Psoas muscle (tissue), 8 donors: ENCODE measurements around the gene ICOSLG. TPM values are rescaled to one million over a fixed set of nuclear protein-coding genes. Genes with fewer than 3 reads are reported as not detected.
"Not testable (repeated sequence)": the region's sequence is repeated elsewhere in the genome, so short reads cannot be mapped to it uniquely, and the experiment has no call there.

Experiments used
- ATAC-seq, 4 donors: fragments of 200-7000 bp; cut with Tn5 transposase; one replicate each; pipeline ENCODE4 v1.9.1; 2020; ENCODE audit warnings: moderate library complexity in 3 of 4, mild to moderate bottlenecking in 2 of 4
- DNase-seq, 2 donors: peaks; one replicate each; pipeline ENCODE4 v3.0.0-alpha.2; 2020
- H3K27ac ChIP-seq: fragments of 200-600 bp; one replicate; pipeline ENCODE4 v1.8.0; 2022
- H3K27me3 ChIP-seq, 3 donors: fragments of 200-600 bp in 1 of 3; one replicate each; pipeline versions ENCODE4 v1.6.1 to v1.8.0; 2013 to 2022; ENCODE audit warnings: low read length in 2 of 3, mild to moderate bottlenecking in 2 of 3, moderate library complexity in 1 of 3; ENCODE audit not compliant: insufficient read depth in 3 of 3
- H3K36me3 ChIP-seq, 2 donors: fragments of 200-600 bp in 1 of 2; one replicate each; pipeline versions ENCODE4 v1.6.1 to v1.8.0; 2013 to 2022; ENCODE audit warnings: low read depth in 1 of 2, mild to moderate bottlenecking in 1 of 2, moderate library complexity in 1 of 2; ENCODE audit not compliant: insufficient read depth in 1 of 2
- H3K4me1 ChIP-seq: fragments of 200-600 bp; one replicate; pipeline ENCODE4 v1.8.0; 2022
- H3K4me3 ChIP-seq: fragments of 200-600 bp; one replicate; pipeline ENCODE4 v1.8.0; 2022; ENCODE audit warnings: mild to moderate bottlenecking
- H3K9me3 ChIP-seq: fragments of 200-600 bp; one replicate; pipeline ENCODE4 v1.8.0; 2022
- CTCF ChIP-seq: fragments of 200-600 bp; IDR thresholded peaks from one replicate; pipeline ENCODE4 v1.8.0; 2022; ENCODE audit warnings: antibody characterized with exemption
- WGBS, 3 donors: extraction: QIAGEN DNeasy Blood & Tissue Kit; methylation state at CpG; one replicate each; pipeline versions ENCODE4 v1.1.6 to v1.1.7; 2013; 5-methylcytosine and 5-hydroxymethylcytosine counted together
- intact Hi-C, 2 donors: fragments of 100-400 bp; cut with DNase I; formaldehyde crosslinking; loops; one replicate each; pipeline versions ENCODE4 v1.11.0 to v1.14.2; 2022
- long read RNA-seq, 2 donors: library from polyadenylated mRNA; unstranded; transcript quantifications; one replicate each; pipeline ENCODE4 v2.0.0, GENCODE V29; 2021
- polyA plus RNA-seq, 3 donors: library from polyadenylated mRNA; stranded (reverse); fragments of 200-250 nt; gene quantifications; one replicate each; pipeline ENCODE4 v1.2.3, GENCODE V29; 2013
- total RNA-seq, 4 donors: library from RNA; stranded (reverse); fragmentation: NEBNext Ultra II Directional in 2 of 4; extraction: Animal tissue kit (Norgen Biotek cat#: 25700) in 2 of 4; gene quantifications; one replicate each; pipeline versions ENCODE4 v1.2.1 to v1.2.4, GENCODE V29; 2021 to 2023
- donor health status: healthy with polysubstance abuse.
- donor health status: DM: no; HTN: no; CAD: no; lungs with moderate emphysema.
- donor health status: Bipolar disorder and iron deficiency.
- donor health status: healthy.
- donor health status: DM: yes; HTN: yes; CAD: no.
- donor health status: DM: no; HTN: no; CAD: no.
- donor health status: DM: no; HTN: no; CAD: no.
- donor health status: DM: yes; HTN: yes; CAD: no.

ICOSLG gene
- total RNA-seq = 1 to 10 TPM in 3 of 4 donors, under 1 TPM in 1; 0.69 to 5.9 (median 2.6) TPM
- 1 to 10 TPM in 2 of 3 donors, under 1 TPM in 1; 0.27 to 1.6 (median 1.0) TPM for polyA plus RNA-seq
- long read RNA-seq, donor 1 = 0 reads
- long read RNA-seq, donor 2, full-length matches to known transcripts = 2 of 4 reads
- long read RNA-seq, donor 2, partial matches to known transcripts = 2 of 4 reads
- long read RNA-seq, donor 2, other reads (novel, unspliced or antisense) = 0 of 4 reads

GRCh38 chr21:44240842-44241241 lies at the start of gene ICOSLG:
Gene ICOSLG, minus strand, starts transcription at chr21:44240943. Its CDS starts 126 bp downstream, at chr21:44240817.
- H3K27me3 ChIP-seq, H3K27ac ChIP-seq, H3K9me3 ChIP-seq, intact Hi-C loops, H3K36me3 ChIP-seq, DNase-seq, H3K4me1 ChIP-seq, H3K4me3 ChIP-seq: not testable (repeated sequence)
- peak; percentile 51 to 77 (median 58) for ATAC-seq
- no CpG with 5 or more reads among the region's 53 CpGs for WGBS, 3 donors

DNA sequence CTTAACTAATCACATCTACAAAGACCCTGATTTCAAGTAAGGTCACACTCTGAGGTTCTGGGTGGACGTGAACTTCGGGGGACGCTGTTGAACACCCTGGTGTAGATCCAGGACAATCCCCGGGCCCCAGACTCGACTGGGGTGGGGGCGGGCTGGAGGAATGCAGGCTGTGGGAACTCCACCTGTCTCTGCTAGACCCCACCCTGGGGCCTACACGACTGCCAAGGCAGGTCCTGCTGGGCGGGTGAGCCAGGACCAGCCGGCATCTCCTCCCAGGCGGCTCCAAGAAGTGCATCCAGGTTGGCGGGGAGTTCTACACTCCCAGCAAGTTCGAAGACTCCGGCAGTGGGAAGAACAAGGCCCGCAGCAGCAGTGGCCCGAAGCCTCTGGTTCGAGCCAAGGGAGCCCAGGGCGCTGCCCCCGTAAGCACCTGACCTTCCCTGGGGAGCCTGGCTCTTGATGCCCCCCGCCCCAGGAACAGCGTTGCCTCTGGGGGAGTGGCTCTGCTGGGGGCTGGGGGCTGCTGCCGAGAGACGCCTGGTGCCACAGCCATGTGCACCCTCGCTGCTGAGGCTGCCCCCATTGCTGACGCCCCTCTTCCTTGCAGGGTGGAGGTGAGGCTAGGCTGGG lies 48.8 kb upstream of the ICOSLG start:
- intact Hi-C loops = no loop called here
- Histone ChIP-seq H3K27me3 (peaks cover 0 to 27% (median 6%) of the 10 kb centered on the region in 3 donors), H3K4me1 (no peaks in the 10 kb centered on the region), H3K9me3 (no peaks in the 10 kb centered on the region), H3K36me3 (no peaks in the 10 kb centered on the region), H3K4me3 (no peak overlapping the region), H3K27ac (no peak overlapping the region)
- DNase-seq (peak in 1 of 2 donors; percentile 42), ATAC-seq (no peak)
- WGBS, 3 donors = 76 to 87% (median 79%) methylated on average over 23 to 24 of the region's 24 CpGs
- no peak for TF ChIP-seq CTCF

- ATAC-seq (no peak), DNase-seq (peak in 1 of 2 donors; percentile 36)
- no peaks in the 10 kb centered on the region for H3K36me3 ChIP-seq
- no peak overlapping the region for H3K27ac ChIP-seq
- H3K27me3 ChIP-seq = peaks cover 0 to 25% (median 4%) of the 10 kb centered on the region in 3 donors
- WGBS, 3 donors = 83 to 90% (median 86%) methylated on average over 21 to 23 of the region's 23 CpGs
- no peak overlapping the region for H3K4me3 ChIP-seq
- no peaks in the 10 kb centered on the region for H3K9me3 ChIP-seq
- TF ChIP-seq CTCF = no peak
- intact Hi-C loops = no loop called here
- no peaks in the 10 kb centered on the region for H3K4me1 ChIP-seq
Observed at GRCh38 chr21:44288251-44289110, 47.7 kb upstream of the ICOSLG start.

DNA sequence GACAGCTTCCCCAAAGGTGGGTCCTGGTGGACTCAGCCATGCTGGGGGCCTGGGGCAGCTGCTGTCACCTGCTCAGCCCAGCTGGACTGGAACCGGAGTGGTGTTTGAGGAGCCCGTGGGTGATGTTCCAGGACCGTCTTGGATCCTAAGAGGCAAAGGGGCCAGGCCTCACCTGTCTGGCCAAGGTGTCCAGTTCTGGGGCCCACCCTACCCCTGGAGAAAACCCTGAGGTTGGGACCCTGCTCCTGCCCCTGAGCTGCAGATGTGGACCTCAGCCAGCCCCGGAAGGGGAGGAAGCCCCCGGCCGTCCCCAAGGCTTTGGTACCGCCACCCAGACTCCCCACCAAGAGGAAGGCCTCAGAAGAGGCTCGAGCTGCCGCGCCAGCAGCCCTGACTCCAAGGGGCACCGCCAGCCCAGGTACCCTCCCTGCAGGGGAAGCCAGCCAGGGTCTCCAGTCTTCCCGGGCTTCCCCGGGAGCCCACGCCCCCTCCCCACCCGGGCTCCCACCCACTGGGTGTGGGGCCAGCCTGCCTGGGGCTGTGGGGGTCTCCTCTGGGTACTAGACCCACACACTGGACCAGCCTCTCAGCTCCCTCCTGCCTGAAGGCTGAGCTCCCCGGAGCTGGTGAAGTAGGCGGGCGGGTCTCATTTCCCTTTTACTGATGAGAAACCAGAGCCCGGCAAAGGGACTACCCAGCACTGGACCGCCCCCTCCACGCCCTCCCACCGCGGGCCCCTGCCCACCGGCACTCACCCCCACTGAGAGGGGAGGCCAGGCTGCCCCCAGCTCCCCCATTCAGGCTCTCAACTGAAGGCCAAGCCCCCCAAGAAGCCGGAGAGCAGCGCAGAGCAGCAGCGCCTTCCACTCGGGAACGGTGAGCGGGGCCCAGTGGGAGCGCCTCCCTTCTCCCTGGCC lies 46.2 kb upstream of the ICOSLG start:
- Histone ChIP-seq H3K27ac (no peak overlapping the region), H3K4me3 (no peak overlapping the region), H3K27me3 (peaks cover 0 to 25% (median 3%) of the 10 kb centered on the region in 3 donors), H3K36me3 (no peaks in the 10 kb centered on the region), H3K4me1 (no peaks in the 10 kb centered on the region), H3K9me3 (no peaks in the 10 kb centered on the region)
- WGBS, 3 donors = 66 to 72% (median 69%) methylated on average over 20 to 31 of the region's 31 CpGs
- intact Hi-C loops = no loop called here
- DNase-seq (peak in 1 of 2 donors; percentile 42), ATAC-seq (no peak)
- TF ChIP-seq CTCF = no peak
